Ovary (tissue), 9 donors: ENCODE results near the gene CREG1. TPM values are rescaled to one million over a fixed set of nuclear protein-coding genes. Genes with fewer than 3 reads are reported as not detected.

Source experiments
- DNase-seq, 5 donors: peaks; one replicate each; pipeline ENCODE4 v3.0.0-alpha.2; 2019 to 2020
- H3K27ac ChIP-seq, 2 donors: fragments of 200-600 bp; one replicate each; pipeline versions ENCODE4 v1.5.1 to v1.8.0; 2019 to 2022
- H3K27me3 ChIP-seq: fragments of 200-600 bp; one replicate; pipeline ENCODE4 v1.8.0; 2022
- H3K36me3 ChIP-seq: fragments of 200-600 bp; sonication (generic); one replicate; pipeline ENCODE4 v1.5.1; 2019
- H3K4me1 ChIP-seq: one replicate; pipeline ENCODE4 v1.8.1; 2013; ENCODE audit warnings: mild to moderate bottlenecking, moderate library complexity; ENCODE audit not compliant: insufficient read depth
- H3K4me3 ChIP-seq: fragments of 200-600 bp; sonication (generic); one replicate; pipeline ENCODE4 v1.5.1; 2017
- H3K9me3 ChIP-seq, 2 donors: fragments of 200-600 bp in 1 of 2; sonication (generic) in 1 of 2; one replicate each; pipeline versions ENCODE4 v1.5.1 to v1.8.1; 2013 to 2019; ENCODE audit warnings: mild to moderate bottlenecking in 1 of 2, moderate library complexity in 1 of 2
- EP300 ChIP-seq: sonication (generic); formaldehyde crosslinking; IDR thresholded peaks from one replicate; pipeline ENCODE4 v1.6.1; 2017; ENCODE audit warnings: antibody characterized with exemption
- POLR2A ChIP-seq: fragments of 450-650 bp; IDR thresholded peaks from one replicate; pipeline ENCODE4 v1.6.1; 2017; ENCODE audit warnings: antibody characterized with exemption, mild to moderate bottlenecking, moderate library complexity
- WGBS, 3 donors: extraction: QIAGEN DNeasy Blood & Tissue Kit in 1 of 3; methylation state at CpG; one replicate each; pipeline versions ENCODE4 v1.1.5 to v1.1.7; 2013 to 2017; 5-methylcytosine and 5-hydroxymethylcytosine counted together
- intact Hi-C, 4 donors: fragments of 100-400 bp; cut with DNase I; formaldehyde crosslinking; loops; one replicate each; pipeline versions ENCODE4 v1.11.0 to v1.15.1; 2022 to 2023
- polyA plus RNA-seq, 2 donors: library from polyadenylated mRNA; stranded (reverse); fragments of 200-250 nt in 1 of 2; fragments of 350-450 nt in 1 of 2; fragmentation: Illumina TruSeq in 1 of 2; extraction: RNeasy Lipid Tissue Mini Kit (QIAGEN cat#74804) in 1 of 2; gene quantifications; one replicate each; pipeline ENCODE4 v1.2.3, GENCODE V29; 2013 to 2014
- total RNA-seq, 7 donors: library from RNA; depleted of rRNA in 2 of 7; stranded (reverse); fragments of >200 nt in 2 of 7; fragmentation: NEBNext Ultra II Directional in 3 of 7; extraction: Animal tissue kit (Norgen Biotek cat#: 25700) in 3 of 7; gene quantifications; one replicate each; pipeline versions ENCODE4 v1.1.0 to v1.2.4, GENCODE V29; 2016 to 2023
- TF ChIP-seq, protein P1 (sequence below), 3 donors: fragments of 450-650 bp in 2 of 3; fragments of 200-600 bp in 1 of 3; IDR thresholded peaks; one replicate each; pipeline versions ENCODE4 v1.5.1 to v1.8.0; 2016 to 2022; ENCODE audit warnings: antibody characterized with exemption in 3 of 3, mild to moderate bottlenecking in 1 of 3
- donor health status: DM: no; HTN: no; CAD: no; lungs with moderate emphysema.
- donor health status: DM: no; HTN: no; CAD: no.
- donor health status: Bipolar disorder and iron deficiency.
- donor health status: DM: yes; HTN: yes; CAD: no.
- donor health status: DM: no; HTN: no; CAD: no.
- donor health status: DM: yes; HTN: yes; CAD: no.

Gene CREG1
- total and polyA plus RNA-seq, 9 donors: 82.2 to 203 (median 96.8) TPM

- peaks cover 4% of the 10 kb centered on the region for H3K4me1 ChIP-seq
- H3K4me3 ChIP-seq: no peak overlapping the region
- no peak for DNase-seq
- H3K27me3 ChIP-seq: no peaks in the 10 kb centered on the region
- intact Hi-C loops: no loop called here
- TF ChIP-seq EP300: no peak
- TF ChIP-seq, protein P1, sequence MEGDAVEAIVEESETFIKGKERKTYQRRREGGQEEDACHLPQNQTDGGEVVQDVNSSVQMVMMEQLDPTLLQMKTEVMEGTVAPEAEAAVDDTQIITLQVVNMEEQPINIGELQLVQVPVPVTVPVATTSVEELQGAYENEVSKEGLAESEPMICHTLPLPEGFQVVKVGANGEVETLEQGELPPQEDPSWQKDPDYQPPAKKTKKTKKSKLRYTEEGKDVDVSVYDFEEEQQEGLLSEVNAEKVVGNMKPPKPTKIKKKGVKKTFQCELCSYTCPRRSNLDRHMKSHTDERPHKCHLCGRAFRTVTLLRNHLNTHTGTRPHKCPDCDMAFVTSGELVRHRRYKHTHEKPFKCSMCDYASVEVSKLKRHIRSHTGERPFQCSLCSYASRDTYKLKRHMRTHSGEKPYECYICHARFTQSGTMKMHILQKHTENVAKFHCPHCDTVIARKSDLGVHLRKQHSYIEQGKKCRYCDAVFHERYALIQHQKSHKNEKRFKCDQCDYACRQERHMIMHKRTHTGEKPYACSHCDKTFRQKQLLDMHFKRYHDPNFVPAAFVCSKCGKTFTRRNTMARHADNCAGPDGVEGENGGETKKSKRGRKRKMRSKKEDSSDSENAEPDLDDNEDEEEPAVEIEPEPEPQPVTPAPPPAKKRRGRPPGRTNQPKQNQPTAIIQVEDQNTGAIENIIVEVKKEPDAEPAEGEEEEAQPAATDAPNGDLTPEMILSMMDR (IDR thresholded peaks at IDR 0.05): no peak
- TF ChIP-seq POLR2A: no peak
- H3K27ac ChIP-seq: no peak overlapping the region
- WGBS, 3 donors: 66 to 90% (median 78%) methylated on average over 4 of the region's 4 CpGs
- no peaks in the 10 kb centered on the region for H3K36me3 ChIP-seq
- H3K9me3 ChIP-seq: no peaks in the 10 kb centered on the region
Measured at GRCh38 chr1:167545349-167545748, 8.2 kb downstream of the CREG1 start.

DNA sequence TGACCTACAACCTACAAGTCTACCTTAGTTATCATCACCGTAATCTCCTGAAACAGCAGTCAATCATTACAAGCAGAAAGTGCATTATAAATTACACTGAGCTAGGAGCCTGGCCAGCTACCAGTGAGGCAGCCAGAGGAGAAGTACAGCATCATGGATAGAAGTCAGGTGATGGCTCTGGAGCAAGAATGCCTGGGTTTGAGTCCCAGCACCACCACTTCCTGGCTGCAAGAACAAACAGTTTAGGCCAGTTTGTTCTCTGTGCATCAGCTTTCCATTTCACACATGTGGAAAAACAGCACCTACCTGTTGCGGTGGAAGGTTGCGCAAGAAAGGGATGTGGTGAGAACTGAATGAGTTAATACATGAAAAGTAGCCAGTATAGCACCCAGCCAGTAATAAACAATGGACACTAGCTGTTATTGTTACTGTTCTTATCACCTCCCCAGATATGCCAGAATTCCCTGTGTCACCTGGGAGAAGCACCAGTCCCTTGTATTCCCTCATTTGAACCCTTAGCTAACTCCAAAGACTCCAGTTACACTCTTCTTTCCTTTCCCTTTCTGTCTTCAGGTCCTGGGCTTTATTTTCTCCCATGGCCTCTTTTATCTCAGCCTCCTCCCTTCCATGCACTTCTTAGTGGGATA is 9.0 kb downstream of the CREG1 start:
- no peak for DNase-seq
- Histone ChIP-seq H3K36me3 (no peaks in the 10 kb centered on the region), H3K9me3 (no peaks in the 10 kb centered on the region), H3K27me3 (no peaks in the 10 kb centered on the region), H3K4me3 (no peak overlapping the region), H3K27ac (no peak overlapping the region), H3K4me1 (peaks cover 4% of the 10 kb centered on the region)
- intact Hi-C loops: no loop called here
- TF ChIP-seq POLR2A: no peak
- no peak for TF ChIP-seq EP300
- TF ChIP-seq, protein P1 (IDR thresholded peaks at IDR 0.05): no peak
- WGBS, 3 donors: 79 to 99% (median 98%) methylated on average over 3 of the region's 3 CpGs

GRCh38 chr1:167543199-167543990 is 10.2 kb downstream of the CREG1 start:
- Histone ChIP-seq H3K27ac (no peak overlapping the region), H3K27me3 (no peaks in the 10 kb centered on the region), H3K9me3 (no peaks in the 10 kb centered on the region), H3K4me3 (no peak overlapping the region), H3K4me1 (no peaks in the 10 kb centered on the region), H3K36me3 (no peaks in the 10 kb centered on the region)
- no peak for DNase-seq
- WGBS, 3 donors: 88 to 89% (median 88%) methylated on average over 13 of the region's 13 CpGs
- TF ChIP-seq EP300 (no peak), POLR2A (no peak)
- TF ChIP-seq, protein P1 (IDR thresholded peaks at IDR 0.05): no peak
- intact Hi-C loops: no loop called here

GRCh38 chr1:167542109-167543032 is 11.2 kb downstream of the CREG1 start:
- no peak overlapping the region for H3K4me3 ChIP-seq
- no peak overlapping the region for H3K27ac ChIP-seq
- no peak for DNase-seq
- H3K9me3 ChIP-seq: no peaks in the 10 kb centered on the region
- H3K4me1 ChIP-seq: no peaks in the 10 kb centered on the region
- no peaks in the 10 kb centered on the region for H3K27me3 ChIP-seq
- TF ChIP-seq POLR2A: no peak
- TF ChIP-seq, protein P1 (IDR thresholded peaks at IDR 0.05): no peak
- TF ChIP-seq EP300: no peak
- no peaks in the 10 kb centered on the region for H3K36me3 ChIP-seq
- intact Hi-C loops: no loop called here
- WGBS, 3 donors: 85 to 91% (median 88%) methylated on average over 12 of the region's 12 CpGs
